Upper lobe of left lung (tissue), 4 donors: ENCODE data around the gene CARD19.

ENCODE experiments used
- CTCF ChIP-seq, 6 experiments: fragments of 450-650 bp in 4 of 6; fragments of 200-600 bp in 2 of 6; sonication (generic) in 2 of 6; IDR thresholded peaks; one replicate each; pipeline ENCODE4 v1.5.1; 2016 to 2019; ENCODE audit warnings: antibody characterized with exemption in 6 of 6
- EP300 ChIP-seq, 4 donors: sonication (generic); formaldehyde crosslinking; IDR thresholded peaks; one replicate each; pipeline ENCODE4 v1.5.1; 2017; ENCODE audit warnings: antibody characterized with exemption in 4 of 4, control low read depth in 2 of 4
- POLR2A ChIP-seq, 4 donors: fragments of 450-650 bp; IDR thresholded peaks; one replicate each; pipeline ENCODE4 v1.5.1; 2016 to 2017; ENCODE audit warnings: antibody characterized with exemption in 4 of 4, mild to moderate bottlenecking in 2 of 4
- POLR2AphosphoS5 ChIP-seq, 2 donors: sonication (generic); formaldehyde crosslinking; IDR thresholded peaks; one replicate each; pipeline ENCODE4 v1.5.1; 2017; ENCODE audit warnings: antibody characterized with exemption in 2 of 2

DNA sequence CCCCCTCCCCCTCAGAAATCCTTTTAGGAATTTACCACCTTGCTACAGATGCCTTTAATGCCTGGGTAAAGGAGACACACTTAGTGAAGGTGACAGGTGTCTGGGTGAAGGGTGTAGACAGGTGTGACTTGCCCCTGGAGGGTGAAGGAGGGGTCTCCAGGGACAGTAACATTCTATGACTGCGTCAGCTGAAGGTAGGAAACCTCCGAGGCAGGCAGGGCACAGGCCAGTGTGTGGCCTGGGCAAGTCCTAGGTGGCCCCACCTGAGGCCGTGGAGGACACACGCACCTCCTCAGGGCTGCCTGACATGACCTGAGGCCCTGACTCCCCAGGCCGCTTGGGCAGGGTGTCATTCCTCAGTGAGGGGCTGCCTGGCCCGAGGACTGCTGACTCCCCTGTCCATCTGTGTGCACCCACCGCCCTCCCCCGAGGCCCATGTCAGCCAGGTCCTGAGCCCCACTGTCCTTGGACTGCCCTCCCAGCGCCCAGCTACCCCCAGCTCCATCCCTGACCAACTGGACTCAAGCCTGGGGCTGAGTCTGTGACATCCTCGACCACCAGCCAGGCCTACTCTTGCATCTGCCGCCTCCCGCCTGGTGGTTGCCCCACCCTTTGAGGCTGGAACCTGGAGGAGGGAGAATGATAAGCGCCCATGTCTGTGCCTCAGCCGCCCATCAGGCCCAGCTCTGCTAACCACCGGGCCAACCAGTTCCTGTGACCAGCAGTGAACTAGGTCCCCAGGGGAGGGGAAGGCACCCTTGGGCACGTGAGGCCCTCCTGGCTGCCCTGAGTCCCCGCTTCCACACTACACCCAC, 18.4 kb downstream of the CARD19 start:
- TF ChIP-seq POLR2AphosphoS5 (IDR thresholded peaks at IDR 0.05) (no peak), POLR2A (IDR thresholded peaks at IDR 0.05) (no peak), CTCF (IDR thresholded peaks at IDR 0.05) (no peak), EP300 (IDR thresholded peaks at IDR 0.05) (no peak)
